Subcutaneous adipose tissue (tissue), 4 donors: Measurements from ENCODE around the gene CDR2L. TPM values are rescaled to one million over a fixed set of nuclear protein-coding genes. Genes with fewer than 3 reads are reported as not detected.

Experiments
- total RNA-seq, 4 donors: library from RNA; depleted of rRNA; stranded (reverse); fragments of >200 nt; gene quantifications; one replicate each; pipeline ENCODE4 v1.1.0, GENCODE V29; 2016
- TF ChIP-seq, protein P1 (sequence below): fragments of 450-650 bp; IDR thresholded peaks from one replicate; pipeline ENCODE4 v1.5.1; 2016; ENCODE audit warnings: low read depth, mild to moderate bottlenecking, control low read depth, antibody characterized with exemption, moderate library complexity

Gene CDR2L
- total RNA-seq, 4 donors from 2014 or later, result 5.1 to 8.5 (median 5.9) TPM

- TF ChIP-seq, protein P1, sequence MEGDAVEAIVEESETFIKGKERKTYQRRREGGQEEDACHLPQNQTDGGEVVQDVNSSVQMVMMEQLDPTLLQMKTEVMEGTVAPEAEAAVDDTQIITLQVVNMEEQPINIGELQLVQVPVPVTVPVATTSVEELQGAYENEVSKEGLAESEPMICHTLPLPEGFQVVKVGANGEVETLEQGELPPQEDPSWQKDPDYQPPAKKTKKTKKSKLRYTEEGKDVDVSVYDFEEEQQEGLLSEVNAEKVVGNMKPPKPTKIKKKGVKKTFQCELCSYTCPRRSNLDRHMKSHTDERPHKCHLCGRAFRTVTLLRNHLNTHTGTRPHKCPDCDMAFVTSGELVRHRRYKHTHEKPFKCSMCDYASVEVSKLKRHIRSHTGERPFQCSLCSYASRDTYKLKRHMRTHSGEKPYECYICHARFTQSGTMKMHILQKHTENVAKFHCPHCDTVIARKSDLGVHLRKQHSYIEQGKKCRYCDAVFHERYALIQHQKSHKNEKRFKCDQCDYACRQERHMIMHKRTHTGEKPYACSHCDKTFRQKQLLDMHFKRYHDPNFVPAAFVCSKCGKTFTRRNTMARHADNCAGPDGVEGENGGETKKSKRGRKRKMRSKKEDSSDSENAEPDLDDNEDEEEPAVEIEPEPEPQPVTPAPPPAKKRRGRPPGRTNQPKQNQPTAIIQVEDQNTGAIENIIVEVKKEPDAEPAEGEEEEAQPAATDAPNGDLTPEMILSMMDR, result no peak
Measured at GRCh38 chr17:74987909-74988711, 678 bp downstream of the CDR2L start.

GRCh38 chr17:74990581-74991105, 3.2 kb downstream of the CDR2L start:
- TF ChIP-seq, protein P1, result no peak

GRCh38 chr17:74992223-74992622, 4.8 kb downstream of the CDR2L start:
- TF ChIP-seq, protein P1, result no peak

- TF ChIP-seq, protein P1, result no peak
Measured at GRCh38 chr17:74994440-74994839, 7.0 kb downstream of the CDR2L start.

GRCh38 chr17:74995847-74996246, 8.4 kb downstream of the CDR2L start:
- TF ChIP-seq, protein P1, result no peak

DNA sequence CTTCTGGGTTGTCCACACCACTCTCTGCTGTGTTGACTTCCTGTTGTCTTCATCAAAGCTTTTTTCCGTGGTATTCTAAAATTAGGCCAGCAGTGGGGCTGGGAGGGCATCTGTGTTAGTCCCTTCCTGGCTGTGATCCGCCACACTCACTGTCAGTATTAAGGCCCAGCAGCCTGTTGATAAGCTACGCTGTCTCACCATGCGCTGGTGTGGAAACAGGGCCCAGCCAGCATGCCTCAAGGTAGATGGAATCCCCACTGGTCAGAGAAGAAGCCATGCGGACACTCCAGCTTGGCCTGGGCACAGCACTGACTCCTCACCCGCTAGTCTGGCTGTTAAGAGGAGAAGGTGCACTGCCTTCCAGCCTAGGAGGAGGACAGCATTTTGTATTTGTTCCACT, 11.4 kb downstream of the CDR2L start:
- TF ChIP-seq, protein P1, result no peak

DNA sequence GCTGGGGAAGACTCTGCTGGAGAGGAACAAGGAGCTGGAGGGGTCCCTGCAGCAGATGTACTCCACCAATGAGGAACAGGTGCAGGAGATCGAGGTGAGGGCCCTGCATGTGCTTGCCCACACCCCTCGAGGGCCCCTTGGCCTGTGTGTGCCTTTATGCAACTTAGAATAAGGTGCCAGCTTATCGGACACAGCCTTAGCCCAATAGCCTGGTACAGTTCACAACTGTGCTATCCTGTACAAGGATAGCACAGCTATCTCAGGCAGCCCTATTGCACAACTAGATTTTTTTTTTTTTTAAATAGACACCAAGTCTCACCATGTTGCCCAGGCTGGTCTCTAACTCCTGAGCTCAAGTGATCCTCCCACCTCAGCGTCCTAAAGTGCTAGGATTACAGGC, 12.1 kb downstream of the CDR2L start:
- TF ChIP-seq, protein P1, result no peak
